Body of pancreas (tissue), 4 donors: ENCODE measurements around the gene CHMP1B.

Experiments
- POLR2A ChIP-seq, 3 donors: fragments of 450-650 bp; IDR thresholded peaks; one replicate each; pipeline ENCODE4 v1.6.1; 2016; ENCODE audit warnings: antibody characterized with exemption in 3 of 3, mild to moderate bottlenecking in 2 of 3
- TF ChIP-seq, protein P1 (sequence below), 7 experiments: fragments of 450-650 bp in 4 of 7; fragments of 200-600 bp in 3 of 7; sonication (generic) in 3 of 7; IDR thresholded peaks; one replicate each; pipeline ENCODE4 v1.5.1; 2016 to 2019; ENCODE audit warnings: antibody characterized with exemption in 7 of 7

DNA sequence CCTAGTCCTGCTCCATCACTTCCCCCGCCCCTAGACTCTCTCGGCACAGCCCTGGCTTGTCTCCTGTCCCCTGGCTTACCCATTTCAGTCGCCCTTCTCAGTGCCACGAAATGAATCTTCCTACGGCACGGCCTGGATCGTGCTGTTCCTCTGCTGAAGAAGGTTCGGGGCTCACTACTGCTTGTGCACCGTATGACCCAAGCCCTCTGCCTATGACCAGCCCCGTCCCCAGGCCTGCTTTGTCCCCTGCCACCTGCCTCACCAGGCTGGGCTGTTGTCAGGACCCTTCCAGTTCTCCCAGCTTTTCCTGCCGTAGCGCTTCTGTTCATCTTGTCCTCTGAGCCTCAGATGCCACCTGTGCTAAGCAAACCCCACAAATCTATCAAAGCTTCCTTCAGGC, 13.9 kb downstream of the CHMP1B start:
- TF ChIP-seq, protein P1, sequence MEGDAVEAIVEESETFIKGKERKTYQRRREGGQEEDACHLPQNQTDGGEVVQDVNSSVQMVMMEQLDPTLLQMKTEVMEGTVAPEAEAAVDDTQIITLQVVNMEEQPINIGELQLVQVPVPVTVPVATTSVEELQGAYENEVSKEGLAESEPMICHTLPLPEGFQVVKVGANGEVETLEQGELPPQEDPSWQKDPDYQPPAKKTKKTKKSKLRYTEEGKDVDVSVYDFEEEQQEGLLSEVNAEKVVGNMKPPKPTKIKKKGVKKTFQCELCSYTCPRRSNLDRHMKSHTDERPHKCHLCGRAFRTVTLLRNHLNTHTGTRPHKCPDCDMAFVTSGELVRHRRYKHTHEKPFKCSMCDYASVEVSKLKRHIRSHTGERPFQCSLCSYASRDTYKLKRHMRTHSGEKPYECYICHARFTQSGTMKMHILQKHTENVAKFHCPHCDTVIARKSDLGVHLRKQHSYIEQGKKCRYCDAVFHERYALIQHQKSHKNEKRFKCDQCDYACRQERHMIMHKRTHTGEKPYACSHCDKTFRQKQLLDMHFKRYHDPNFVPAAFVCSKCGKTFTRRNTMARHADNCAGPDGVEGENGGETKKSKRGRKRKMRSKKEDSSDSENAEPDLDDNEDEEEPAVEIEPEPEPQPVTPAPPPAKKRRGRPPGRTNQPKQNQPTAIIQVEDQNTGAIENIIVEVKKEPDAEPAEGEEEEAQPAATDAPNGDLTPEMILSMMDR (IDR thresholded peaks at IDR 0.05), result no peak
- no peak for TF ChIP-seq POLR2A (IDR thresholded peaks at IDR 0.05)
